ENCODE results near the gene TMEM80.

The TMEM80 gene

GRCh38 chr11:656426-656825 is 39.2 kb upstream of the TMEM80 start:
- Histone ChIP-seq H3K36me3 (ENCODE audit: control insufficient read depth in 1 of 2, insufficient read depth in 2 of 2, low read depth in 1 of 2, low read length in 2 of 2) (peaks cover 60 to 65% of the 10 kb centered on the region in 2 experiments), H3K4ac (ENCODE audit: low read depth in 1 of 2, low read length in 2 of 2) (no peak overlapping the region), H2BK15ac (ENCODE audit: low read depth, poor library complexity, severe bottlenecking) (no peak overlapping the region), H3K79me1 (replicated peaks; ENCODE audit: low read length, poor library complexity, severe bottlenecking) (peaks cover 37% of the 10 kb centered on the region), H3K9me3 (ENCODE audit: control insufficient read depth, low read length) (no peaks in the 10 kb centered on the region), H3K4me2 (ENCODE audit: low read length, poor library complexity, severe bottlenecking) (no peak overlapping the region), H2BK120ac (ENCODE audit: low read depth, low read length) (no peak overlapping the region), H3K27ac (ENCODE audit: low read length, poor library complexity, severe bottlenecking) (no peak overlapping the region), H2AFZ (ENCODE audit: low read depth, low read length) (no peak overlapping the region), H4K91ac (ENCODE audit: low read length) (no peak overlapping the region), H3K23ac (ENCODE audit: low read length in 2 of 2) (no peak overlapping the region), H3K4me3 (ENCODE audit: insufficient read depth in 1 of 2, low read depth in 1 of 2, low read length in 2 of 2) (no peak overlapping the region), H3K27me3 (ENCODE audit: control insufficient read depth in 1 of 2, insufficient read depth in 1 of 2, low read length in 2 of 2) (no peaks in the 10 kb centered on the region), H2AK5ac (ENCODE audit: low read length, severe bottlenecking) (no peak overlapping the region), H2BK12ac (ENCODE audit: low read length in 2 of 2) (no peak overlapping the region), H4K8ac (ENCODE audit: low read length) (no peak overlapping the region), H2BK5ac (ENCODE audit: low read depth, low read length, poor library complexity, severe bottlenecking) (no peak overlapping the region), H3K9ac (ENCODE audit: low read length) (no peak overlapping the region), H3K18ac (ENCODE audit: low read depth in 1 of 2, low read length in 2 of 2) (no peak overlapping the region), H3K4me1 (ENCODE audit: control insufficient read depth, insufficient read depth, low read depth, low read length) (peaks cover 17% of the 10 kb centered on the region), H3K14ac (ENCODE audit: low read length in 2 of 2) (no peak overlapping the region)
- DNase-seq, result no peak
- WGBS, result 97% methylated on average over 14 of the region's 14 CpGs

- Histone ChIP-seq H3K27me3 (ENCODE audit: control insufficient read depth in 1 of 2, insufficient read depth in 1 of 2, low read length in 2 of 2) (no peaks in the 10 kb centered on the region), H4K91ac (ENCODE audit: low read length) (no peak overlapping the region), H3K23ac (ENCODE audit: low read length in 2 of 2) (no peak overlapping the region), H2BK120ac (ENCODE audit: low read depth, low read length) (no peak overlapping the region), H3K9me3 (ENCODE audit: control insufficient read depth, low read length) (no peaks in the 10 kb centered on the region), H3K4ac (ENCODE audit: low read depth in 1 of 2, low read length in 2 of 2) (no peak overlapping the region), H2AK5ac (ENCODE audit: low read length, severe bottlenecking) (no peak overlapping the region), H3K4me1 (ENCODE audit: control insufficient read depth, insufficient read depth, low read depth, low read length) (peaks cover 17% of the 10 kb centered on the region), H3K27ac (ENCODE audit: low read length, poor library complexity, severe bottlenecking) (no peak overlapping the region), H2BK15ac (ENCODE audit: low read depth, poor library complexity, severe bottlenecking) (no peak overlapping the region), H3K9ac (ENCODE audit: low read length) (no peak overlapping the region), H3K4me2 (ENCODE audit: low read length, poor library complexity, severe bottlenecking) (no peak overlapping the region), H3K4me3 (ENCODE audit: insufficient read depth in 1 of 2, low read depth in 1 of 2, low read length in 2 of 2) (no peak overlapping the region), H3K36me3 (ENCODE audit: control insufficient read depth in 1 of 2, insufficient read depth in 2 of 2, low read depth in 1 of 2, low read length in 2 of 2) (peaks cover 57 to 70% of the 10 kb centered on the region in 2 experiments), H2BK5ac (ENCODE audit: low read depth, low read length, poor library complexity, severe bottlenecking) (no peak overlapping the region), H2BK12ac (ENCODE audit: low read length in 2 of 2) (no peak overlapping the region), H2AFZ (ENCODE audit: low read depth, low read length) (no peak overlapping the region), H3K18ac (ENCODE audit: low read depth in 1 of 2, low read length in 2 of 2) (no peak overlapping the region), H3K14ac (ENCODE audit: low read length in 2 of 2) (no peak overlapping the region), H4K8ac (ENCODE audit: low read length) (no peak overlapping the region), H3K79me1 (replicated peaks; ENCODE audit: low read length, poor library complexity, severe bottlenecking) (peaks cover 40% of the 10 kb centered on the region)
- 91% methylated on average over 7 of the region's 7 CpGs for WGBS
- DNase-seq, result no peak
Observed at GRCh38 chr11:656866-657265, 38.8 kb upstream of the TMEM80 start.

GRCh38 chr11:657691-658126 is 37.9 kb upstream of the TMEM80 start:
- no peak overlapping the region for H4K8ac ChIP-seq (ENCODE audit: low read length)
- peaks cover 54 to 78% of the 10 kb centered on the region in 2 experiments for H3K36me3 ChIP-seq (ENCODE audit: control insufficient read depth in 1 of 2, insufficient read depth in 2 of 2, low read depth in 1 of 2, low read length in 2 of 2)
- no peak overlapping the region for H3K4me3 ChIP-seq (ENCODE audit: insufficient read depth in 1 of 2, low read depth in 1 of 2, low read length in 2 of 2)
- no peak overlapping the region for H2BK15ac ChIP-seq (ENCODE audit: low read depth, poor library complexity, severe bottlenecking)
- no peak overlapping the region for H4K91ac ChIP-seq (ENCODE audit: low read length)
- no peak overlapping the region for H2AK5ac ChIP-seq (ENCODE audit: low read length, severe bottlenecking)
- no peaks in the 10 kb centered on the region for H3K27me3 ChIP-seq (ENCODE audit: control insufficient read depth in 1 of 2, insufficient read depth in 1 of 2, low read length in 2 of 2)
- H2BK5ac ChIP-seq (ENCODE audit: low read depth, low read length, poor library complexity, severe bottlenecking), result no peak overlapping the region
- H2BK12ac ChIP-seq (ENCODE audit: low read length in 2 of 2), result no peak overlapping the region
- 90% methylated on average over 14 of the region's 14 CpGs for WGBS
- no peak overlapping the region for H2BK120ac ChIP-seq (ENCODE audit: low read depth, low read length)
- DNase-seq, result no peak
- no peak overlapping the region for H2AFZ ChIP-seq (ENCODE audit: low read depth, low read length)
- H3K9me3 ChIP-seq (ENCODE audit: control insufficient read depth, low read length), result no peaks in the 10 kb centered on the region
- no peak overlapping the region for H3K27ac ChIP-seq (ENCODE audit: low read length, poor library complexity, severe bottlenecking)
- no peak overlapping the region for H3K14ac ChIP-seq (ENCODE audit: low read length in 2 of 2)
- H3K4me1 ChIP-seq (ENCODE audit: control insufficient read depth, insufficient read depth, low read depth, low read length), result peaks cover 19% of the 10 kb centered on the region
- no peak overlapping the region for H3K23ac ChIP-seq (ENCODE audit: low read length in 2 of 2)
- no peak overlapping the region for H3K4ac ChIP-seq (ENCODE audit: low read depth in 1 of 2, low read length in 2 of 2)
- peaks cover 43% of the 10 kb centered on the region for H3K79me1 ChIP-seq (replicated peaks; ENCODE audit: low read length, poor library complexity, severe bottlenecking)
- H3K9ac ChIP-seq (ENCODE audit: low read length), result no peak overlapping the region
- no peak overlapping the region for H3K4me2 ChIP-seq (ENCODE audit: low read length, poor library complexity, severe bottlenecking)
- H3K18ac ChIP-seq (ENCODE audit: low read depth in 1 of 2, low read length in 2 of 2), result no peak overlapping the region

- Histone ChIP-seq H3K4me2 (ENCODE audit: low read length, poor library complexity, severe bottlenecking) (no peak overlapping the region), H2BK15ac (ENCODE audit: low read depth, poor library complexity, severe bottlenecking) (no peak overlapping the region), H4K8ac (ENCODE audit: low read length) (no peak overlapping the region), H3K18ac (ENCODE audit: low read depth in 1 of 2, low read length in 2 of 2) (no peak overlapping the region), H3K27me3 (ENCODE audit: control insufficient read depth in 1 of 2, insufficient read depth in 1 of 2, low read length in 2 of 2) (no peaks in the 10 kb centered on the region), H3K27ac (ENCODE audit: low read length, poor library complexity, severe bottlenecking) (no peak overlapping the region), H3K9me3 (ENCODE audit: control insufficient read depth, low read length) (no peaks in the 10 kb centered on the region), H3K14ac (ENCODE audit: low read length in 2 of 2) (no peak overlapping the region), H3K36me3 (ENCODE audit: control insufficient read depth in 1 of 2, insufficient read depth in 2 of 2, low read depth in 1 of 2, low read length in 2 of 2) (peaks cover 49 to 76% of the 10 kb centered on the region in 2 experiments), H2AK5ac (ENCODE audit: low read length, severe bottlenecking) (no peak overlapping the region), H3K4me3 (ENCODE audit: insufficient read depth in 1 of 2, low read depth in 1 of 2, low read length in 2 of 2) (no peak overlapping the region), H4K91ac (ENCODE audit: low read length) (no peak overlapping the region), H3K79me1 (replicated peaks; ENCODE audit: low read length, poor library complexity, severe bottlenecking) (peaks cover 45% of the 10 kb centered on the region), H3K4ac (ENCODE audit: low read depth in 1 of 2, low read length in 2 of 2) (no peak overlapping the region), H3K23ac (ENCODE audit: low read length in 2 of 2) (no peak overlapping the region), H3K9ac (ENCODE audit: low read length) (no peak overlapping the region), H2BK12ac (ENCODE audit: low read length in 2 of 2) (no peak overlapping the region), H2BK120ac (ENCODE audit: low read depth, low read length) (no peak overlapping the region), H3K4me1 (ENCODE audit: control insufficient read depth, insufficient read depth, low read depth, low read length) (peaks cover 21% of the 10 kb centered on the region), H2BK5ac (ENCODE audit: low read depth, low read length, poor library complexity, severe bottlenecking) (no peak overlapping the region), H2AFZ (ENCODE audit: low read depth, low read length) (no peak overlapping the region)
- WGBS, result 96% methylated on average over 16 of the region's 16 CpGs
- no peak for DNase-seq
Observed at GRCh38 chr11:659532-660085, 36.0 kb upstream of the TMEM80 start.
